Stimulated activated CD8-positive, alpha-beta memory T cell treated with anti-CD3 and anti-CD28 coated beads, Interleukin-15, amount 100 ng/mL, for 48 hours (primary cell): ENCODE data around the gene CFAP54.
"Not testable (repeated sequence)": the region's sequence is repeated elsewhere in the genome, so short reads cannot be mapped to it uniquely, and the experiment has no call there.

Source experiments
- DNase-seq, 2 donors: peaks; one replicate each; pipeline ENCODE4 v3.0.0-alpha.2; 2020; ENCODE audit warnings: low read depth in 2 of 2

Gene CFAP54

GRCh38 chr12:96489392-96490056, at the start of gene CFAP54:
Gene CFAP54 (plus strand): TSS chr12:96489577. CDS start chr12:96489610, 33 bp downstream.
- DNase-seq = peak; percentile 87 to 89

DNA sequence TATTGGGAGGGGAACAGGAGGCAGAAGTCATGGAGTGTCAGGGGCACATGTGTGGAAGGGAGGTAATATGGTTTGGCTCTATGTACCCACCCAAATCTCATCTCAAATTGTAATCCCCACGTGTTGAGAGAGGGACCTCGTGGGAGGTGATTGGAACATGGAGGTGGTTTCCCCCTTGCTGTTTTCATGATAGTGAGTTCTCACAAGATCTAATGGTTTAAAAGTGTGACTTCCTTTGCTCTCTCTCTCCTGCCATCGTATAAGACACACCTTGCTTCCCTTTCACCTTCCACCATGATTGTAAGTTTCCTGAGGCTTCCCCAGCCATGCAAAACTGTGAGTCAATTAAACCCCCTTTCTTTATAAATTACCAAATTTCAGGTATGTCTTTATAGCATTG, 47.6 kb upstream of the CFAP54 start:
- DNase-seq = no peak

DNA sequence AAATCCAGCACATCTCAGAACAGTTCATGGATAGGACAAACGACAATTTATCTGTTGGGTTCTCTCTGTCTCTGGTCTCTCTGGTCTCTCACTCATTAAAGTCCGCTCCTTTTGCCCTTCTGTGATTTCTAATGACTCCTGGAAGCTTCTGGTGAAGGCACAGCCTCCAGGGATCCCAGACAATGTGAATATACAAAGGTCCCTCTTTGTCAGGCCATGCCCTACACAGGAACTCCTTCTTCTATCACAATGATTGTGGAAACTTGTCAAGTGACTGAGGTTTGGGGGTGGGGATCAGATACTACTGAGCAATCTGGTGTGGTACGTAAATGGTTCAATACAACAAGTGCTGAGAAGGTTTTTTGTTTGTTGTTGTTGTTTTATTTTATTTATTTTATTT, 46.5 kb upstream of the CFAP54 start:
- DNase-seq = no peak

- DNase-seq = no peak
These were observed 45.0 kb upstream of the CFAP54 start for GRCh38 chr12:96444399-96444798.

GRCh38 chr12:96445691-96446583, 43.4 kb upstream of the CFAP54 start:
- DNase-seq = no peak

DNA sequence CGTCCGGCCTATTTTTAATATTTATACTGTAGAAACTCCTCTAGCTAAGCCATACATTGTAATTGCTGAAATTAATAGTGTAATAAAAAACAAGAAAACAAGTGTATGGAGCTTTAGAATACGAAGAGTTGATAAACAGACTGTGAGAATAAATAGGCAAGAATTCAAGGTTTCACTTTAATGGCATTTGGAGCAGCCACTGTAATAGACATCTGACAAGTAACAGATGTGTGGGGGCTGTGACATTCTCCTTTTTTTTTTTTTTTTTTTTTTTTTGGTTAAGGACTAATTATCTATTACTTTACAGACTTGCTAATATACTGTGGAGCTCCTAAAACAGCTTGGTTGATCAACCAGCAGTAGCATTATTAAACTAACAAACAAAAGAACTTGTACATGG, 42.1 kb upstream of the CFAP54 start:
- DNase-seq = no peak

DNA sequence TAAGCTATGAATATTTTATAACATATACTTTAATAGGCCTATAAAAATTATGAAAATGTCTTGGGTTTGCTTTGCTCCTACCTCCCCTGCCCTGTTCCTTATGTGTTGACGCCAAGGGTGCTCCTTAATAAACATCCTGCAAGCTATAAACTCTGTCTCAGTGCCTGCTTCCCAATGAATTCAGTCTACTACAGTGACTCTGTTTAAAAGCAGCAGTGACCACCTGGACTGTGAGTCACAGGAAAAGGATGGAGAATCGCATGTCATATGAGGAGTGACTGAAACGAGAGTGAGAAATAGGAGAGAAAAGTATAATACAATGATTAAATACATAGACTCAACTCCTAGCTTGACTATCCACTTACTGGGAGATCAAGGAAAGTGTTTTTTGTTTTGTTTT, 41.1 kb upstream of the CFAP54 start:
- DNase-seq = no peak

DNA sequence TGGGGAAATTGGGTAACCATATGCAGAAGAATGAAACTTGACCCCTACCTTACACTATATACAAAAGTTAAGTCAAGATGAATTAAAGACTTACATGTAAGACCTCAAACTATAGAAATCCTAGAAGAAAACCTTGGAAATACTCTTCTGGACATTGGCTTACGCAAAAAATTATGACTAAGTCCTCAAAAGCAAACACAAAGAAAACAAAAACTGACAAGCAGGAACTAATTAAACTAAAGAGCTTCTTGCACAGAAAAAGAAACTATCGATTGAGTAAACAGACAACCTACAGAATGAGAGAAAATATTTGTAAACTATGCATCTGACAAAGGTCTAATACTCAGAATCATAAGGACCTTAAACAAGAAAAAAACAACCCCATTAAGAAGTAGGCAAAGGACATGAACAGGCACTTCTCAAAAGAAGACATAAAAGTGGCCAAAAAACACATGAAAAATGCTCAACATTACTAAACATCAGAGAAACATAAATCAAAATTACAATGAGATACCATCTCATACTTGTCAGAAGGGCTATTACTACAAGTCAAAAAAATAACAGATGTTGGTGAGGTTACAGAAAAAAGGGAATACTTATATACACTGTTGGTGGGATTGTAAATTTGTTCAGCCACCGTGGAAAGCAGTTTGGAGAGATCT, 37.0 kb upstream of the CFAP54 start:
- DNase-seq = no peak

GRCh38 chr12:96454396-96454795, 35.0 kb upstream of the CFAP54 start:
- DNase-seq = no peak

DNA sequence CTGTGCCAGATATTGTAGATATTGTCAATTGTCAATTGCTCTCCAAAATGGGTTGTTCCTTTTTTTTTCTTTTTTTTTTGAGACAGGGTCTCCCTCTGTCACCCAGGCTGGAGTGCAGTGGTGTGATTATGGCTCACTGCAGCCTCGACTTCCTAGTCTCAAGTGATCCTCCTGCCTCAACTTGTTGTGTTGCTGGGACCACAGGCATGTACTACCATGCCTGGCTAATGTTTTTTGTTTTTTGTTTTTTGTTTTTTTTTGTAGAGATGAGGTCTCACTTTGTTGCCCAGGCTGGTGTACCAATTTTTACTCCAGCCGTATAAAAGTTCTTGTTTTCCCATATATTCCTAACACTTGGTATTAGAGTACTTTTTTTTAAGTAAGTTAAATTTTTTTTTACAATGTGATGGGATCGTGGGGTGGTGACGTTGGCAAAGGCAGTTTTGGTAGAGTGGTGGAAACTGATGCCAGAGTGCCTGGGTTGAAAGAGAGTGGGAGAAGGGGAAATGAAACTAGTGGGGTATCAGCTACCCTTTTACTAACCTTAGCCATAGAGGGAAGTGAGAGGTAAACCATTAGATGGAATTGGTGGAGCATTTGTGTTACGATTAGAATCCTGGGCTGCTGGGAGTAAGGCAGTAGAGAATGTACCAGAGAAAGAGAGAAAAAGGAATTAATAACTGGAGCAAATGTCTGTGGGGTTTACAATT, 33.0 kb upstream of the CFAP54 start:
- no peak for DNase-seq

DNA sequence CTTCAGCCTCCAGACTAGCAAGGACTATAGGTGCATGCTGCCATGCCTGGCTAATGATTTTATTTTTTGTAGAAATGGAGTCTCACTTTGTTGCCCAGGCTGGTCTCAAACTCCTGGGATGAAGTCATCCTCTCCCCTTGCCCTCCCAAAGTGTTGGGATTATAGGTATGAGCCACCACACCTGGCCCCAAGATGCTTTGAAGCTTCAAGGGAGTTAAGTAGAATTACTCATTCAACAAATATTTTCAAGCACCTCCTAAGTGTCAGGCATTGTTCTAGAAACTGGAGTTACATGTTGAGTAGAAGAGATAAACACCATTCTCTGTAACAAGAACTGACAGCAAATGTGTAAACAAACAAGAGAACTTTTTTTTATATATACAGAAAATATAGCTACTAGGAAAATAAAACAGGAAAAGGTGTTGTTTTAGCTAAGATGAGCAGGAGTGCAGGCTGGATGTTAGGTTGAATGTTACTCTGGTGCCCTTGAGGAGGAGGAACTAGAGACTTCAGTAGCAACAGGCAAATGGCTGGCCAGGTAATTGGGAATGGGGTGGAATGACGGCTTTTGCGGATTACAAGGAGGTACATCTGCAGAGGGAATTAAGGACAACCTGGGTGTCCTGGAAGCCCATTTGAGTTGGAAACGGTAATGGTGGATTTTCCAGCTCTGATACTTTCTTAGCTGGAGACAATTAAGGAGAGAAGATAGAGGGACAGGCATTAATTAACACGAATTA, 32.0 kb upstream of the CFAP54 start:
- no peak for DNase-seq

DNA sequence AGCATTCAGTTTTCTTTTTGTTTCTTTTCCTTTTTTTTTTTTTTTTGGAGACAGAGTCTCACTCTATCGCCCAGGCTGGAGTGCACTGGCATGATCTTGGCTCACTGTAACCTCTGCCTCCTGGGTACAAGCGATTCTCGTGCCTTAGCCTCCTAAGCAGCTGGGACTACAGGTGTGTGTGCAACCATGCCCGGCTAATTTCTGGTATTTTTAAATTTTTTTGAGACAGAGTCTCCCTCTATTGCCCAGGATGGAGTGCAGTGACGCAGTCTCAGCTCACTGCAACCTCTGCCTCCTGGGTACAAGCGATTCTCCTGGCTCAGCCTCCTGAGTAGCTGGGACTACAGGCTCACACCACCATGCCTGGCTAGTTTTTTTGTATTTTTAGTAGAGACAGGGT, 30.1 kb upstream of the CFAP54 start:
- not testable (repeated sequence) for DNase-seq

DNA sequence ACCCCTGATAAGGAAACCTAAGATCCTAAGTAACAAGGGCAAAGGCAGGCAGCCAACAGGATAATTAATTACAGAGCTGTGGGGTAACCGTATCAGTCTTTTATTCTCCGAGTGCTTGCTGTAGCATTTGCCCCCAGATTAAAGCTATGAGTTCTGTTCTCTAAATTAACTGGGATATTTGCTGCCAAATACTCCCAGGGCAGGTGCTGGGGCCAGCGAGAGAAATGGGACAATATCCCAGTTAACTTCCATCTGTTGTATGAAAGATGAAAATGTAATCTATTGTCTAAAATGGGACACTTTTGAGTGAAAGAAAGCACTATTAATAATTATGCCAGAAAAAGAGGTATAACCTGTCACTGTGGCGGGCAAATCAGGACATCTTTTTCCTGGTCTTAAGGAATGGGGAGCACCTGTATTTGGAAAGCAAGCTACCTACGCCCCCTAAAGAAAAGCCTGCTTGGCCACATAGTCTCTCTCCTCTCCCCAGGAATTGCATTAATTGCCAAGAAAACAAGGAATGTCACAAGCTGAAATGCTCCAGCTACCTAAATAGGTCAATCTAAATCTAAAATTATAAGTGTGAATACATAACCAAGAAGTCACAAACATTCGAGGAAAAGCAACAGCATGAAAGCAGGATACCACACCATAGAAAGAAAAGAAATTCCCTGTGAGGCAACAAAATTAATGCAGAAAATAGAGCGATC, 26.7 kb upstream of the CFAP54 start:
- DNase-seq = no peak

DNA sequence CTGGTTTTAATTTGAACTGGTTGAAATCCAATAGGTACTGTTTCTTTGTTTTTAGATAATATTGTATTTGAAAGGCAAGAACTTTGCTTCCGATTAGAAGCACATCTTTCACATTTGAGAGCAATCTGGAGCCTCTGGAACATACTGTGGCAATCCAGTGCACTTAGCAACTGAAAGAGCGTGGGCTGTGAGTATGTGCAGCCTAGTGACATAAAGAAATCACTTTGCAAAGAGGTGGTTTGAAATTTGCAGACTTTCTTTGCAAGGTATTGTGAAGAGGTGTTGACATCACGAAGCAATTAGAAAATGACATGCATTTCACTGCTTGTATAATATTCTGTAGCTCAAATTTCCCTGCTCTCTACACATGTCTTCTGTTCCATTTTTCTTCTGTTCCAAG, 23.5 kb upstream of the CFAP54 start:
- DNase-seq = no peak

DNA sequence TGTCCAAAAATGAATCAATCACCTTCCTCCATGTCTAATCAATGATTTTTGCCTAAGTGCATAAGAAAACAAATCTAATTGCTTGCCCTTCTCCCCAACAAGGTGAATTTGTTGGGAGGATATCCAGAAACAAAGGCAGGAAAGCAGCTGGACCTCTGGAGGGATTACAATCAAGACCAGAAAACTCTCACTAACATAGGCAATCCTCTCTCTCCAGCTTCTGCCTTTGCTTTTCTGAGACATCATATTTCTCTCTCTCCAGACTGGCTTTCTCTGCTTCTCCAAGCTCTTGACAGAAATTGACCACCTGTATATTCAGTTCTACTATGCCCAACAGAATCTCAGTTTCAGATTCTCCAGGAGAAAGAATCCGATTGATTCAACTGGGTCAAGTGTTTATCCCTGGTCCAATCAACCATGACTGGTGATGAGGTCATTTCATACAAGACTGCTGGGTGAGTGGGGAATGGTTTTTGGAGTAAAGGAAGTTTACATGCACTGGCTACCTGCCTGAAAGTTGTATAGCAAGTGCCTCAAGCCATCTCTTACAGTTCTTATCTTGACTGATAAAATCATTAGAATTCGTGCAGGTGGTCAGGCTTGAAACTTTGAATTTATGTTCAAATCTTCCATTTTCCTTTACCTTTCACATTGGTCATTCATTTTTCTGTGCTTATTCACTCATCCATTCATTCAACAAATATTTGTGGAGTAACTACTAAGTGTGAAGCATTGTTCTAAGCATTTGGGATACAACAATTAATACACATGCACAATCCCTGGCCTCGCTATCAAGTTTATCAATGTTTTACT, 22.2 kb upstream of the CFAP54 start:
- no peak for DNase-seq

DNA sequence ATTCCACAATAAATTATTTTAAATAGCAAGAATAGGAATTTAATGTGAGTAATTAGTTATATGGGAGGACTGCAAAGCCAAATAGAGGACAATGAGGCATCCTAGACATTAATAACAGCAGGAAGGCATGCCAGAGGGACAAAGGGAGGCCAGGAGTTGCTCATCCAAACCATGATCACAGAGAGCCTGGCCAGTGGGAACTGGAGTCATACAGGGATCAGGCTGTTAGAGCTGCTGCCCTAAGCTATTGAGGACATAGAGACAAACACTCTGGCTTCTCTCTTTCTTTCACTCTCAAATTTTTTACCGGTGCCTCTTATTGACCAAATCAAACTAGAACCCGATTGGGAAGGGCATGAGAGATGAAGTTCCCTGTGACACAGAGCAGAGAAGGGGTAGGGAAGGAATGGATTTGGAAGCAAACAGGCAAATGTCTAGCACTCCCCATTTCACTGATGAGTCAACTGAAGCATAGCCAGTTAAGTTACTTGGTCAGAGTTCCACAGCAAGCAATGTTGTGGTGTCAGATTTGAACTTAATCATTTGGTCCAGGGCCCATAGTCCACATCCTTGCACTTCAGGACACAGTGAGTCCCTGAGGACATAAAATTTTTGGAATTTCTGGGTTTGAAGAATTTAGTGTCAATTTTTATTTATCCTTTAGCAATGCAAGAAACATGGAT, 17.9 kb upstream of the CFAP54 start:
- DNase-seq = no peak

GRCh38 chr12:96472384-96472783, 17.0 kb upstream of the CFAP54 start:
- no peak for DNase-seq

DNA sequence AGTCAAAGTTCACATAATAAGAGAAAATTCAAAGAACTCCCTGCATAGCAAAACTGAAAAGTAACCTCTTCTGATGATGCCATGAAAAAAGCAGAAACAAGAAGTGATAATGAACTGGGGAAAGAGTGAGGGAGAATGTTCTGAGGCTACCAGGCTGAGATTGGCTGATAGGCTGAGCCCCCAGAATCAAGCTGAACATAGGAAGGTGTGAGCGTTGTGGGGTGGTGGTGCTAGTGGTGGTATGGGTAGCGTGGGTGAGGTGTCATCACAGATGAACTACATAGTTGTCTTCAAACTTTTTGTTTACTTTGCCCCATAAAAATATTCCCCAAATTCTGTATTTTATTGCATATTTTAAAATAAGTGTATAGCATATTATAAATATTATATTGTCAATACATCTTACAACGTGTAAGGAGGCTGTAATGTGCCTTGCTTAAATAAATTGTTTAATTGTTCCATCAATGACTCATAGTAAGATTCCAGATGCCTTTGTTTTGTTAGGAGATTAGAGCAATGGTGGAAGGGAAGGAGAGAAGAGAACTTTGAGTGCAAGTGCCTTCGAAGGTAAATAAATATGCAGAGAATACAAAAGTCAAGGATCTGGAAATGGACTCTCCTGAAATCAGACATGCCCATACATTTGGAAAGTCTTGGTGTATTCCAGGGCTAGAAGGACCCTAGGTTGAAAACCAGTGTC, 15.8 kb upstream of the CFAP54 start:
- no peak for DNase-seq

DNA sequence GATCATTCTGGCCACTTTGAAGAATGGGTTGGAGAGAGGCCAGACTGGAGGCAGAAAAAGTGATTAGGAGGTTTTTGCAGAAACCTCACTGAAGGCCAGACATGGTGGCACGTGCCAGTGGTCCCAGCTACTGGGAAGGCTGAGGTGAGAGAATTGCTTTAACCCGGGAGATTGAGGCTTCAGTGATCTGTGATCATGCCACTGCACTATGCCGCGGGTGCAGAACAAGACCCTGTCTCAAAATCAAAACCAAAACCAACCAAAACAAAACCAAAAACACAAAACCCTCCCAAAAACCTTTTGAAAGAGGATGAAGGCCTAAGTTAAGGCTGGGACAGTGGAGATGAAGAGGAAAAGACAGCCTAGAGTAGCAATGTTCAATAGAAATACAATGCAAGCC, 15.2 kb upstream of the CFAP54 start:
- DNase-seq = no peak
